Cardiac muscle cell (in vitro differentiated cells and primary cell): Measurements from ENCODE around the gene MCHR2. TPM values are rescaled to one million over a fixed set of nuclear protein-coding genes. Genes with fewer than 3 reads are reported as not detected.

Experiments
- DNase-seq, 2 donors: peaks; one replicate each; pipeline versions ENCODE4 v3.0.0 to v3.0.0-alpha.2; 2010 to 2017; ENCODE audit warnings: low read depth in 1 of 2, low spot score in 1 of 2
- H3K27ac ChIP-seq: fragments of 200-600 bp; sonication (generic); 2 replicates; pipeline ENCODE4 v1.5.1; 2016
- H3K27me3 ChIP-seq: fragments of 200-600 bp; sonication (generic); 2 replicates; pipeline ENCODE4 v1.6.0; 2016; ENCODE audit warnings: control low read depth
- H3K36me3 ChIP-seq: fragments of 200-600 bp; sonication (generic); 2 replicates; pipeline ENCODE4 v1.5.1; 2016; ENCODE audit warnings: control low read depth
- H3K4me1 ChIP-seq: fragments of 200-600 bp; sonication (generic); 2 replicates; pipeline ENCODE4 v1.8.1; 2017; ENCODE audit warnings: low read depth, mild to moderate bottlenecking, mixed run types
- H3K4me3 ChIP-seq: fragments of 200-600 bp; sonication (generic); 2 replicates; pipeline ENCODE4 v1.5.1; 2016; ENCODE audit warnings: mild to moderate bottlenecking
- H3K9me3 ChIP-seq: fragments of 200-600 bp; sonication (generic); 2 replicates; pipeline ENCODE4 v1.5.1; 2017; ENCODE audit warnings: low read depth, mild to moderate bottlenecking, control low read depth
- CTCF ChIP-seq: IDR thresholded peaks from 2 replicates; pipeline ENCODE4 v1.5.1; 2012; ENCODE audit warnings: low read depth, mild to moderate bottlenecking, low read length
- polyA plus RNA-seq: library from polyadenylated mRNA; unstranded; fragments of >200 nt; fragmentation: Nextera tagmentation; extraction: Ambion mirVana; gene quantifications from 2 replicates; pipeline ENCODE4 v1.2.1, GENCODE V29; 2016
- total RNA-seq: library from RNA; depleted of rRNA; stranded (reverse); fragments of >200 nt; gene quantifications from 2 replicates; pipeline ENCODE4 v1.2.3, GENCODE V29; 2016

Gene MCHR2
- total and polyA plus RNA-seq, 2 experiments from 2014 or later = not detected

GRCh38 chr6:99901596-99902384, 92.2 kb downstream of the MCHR2 start:
- Histone ChIP-seq H3K4me1 (no peaks in the 10 kb centered on the region), H3K9me3 (no peaks in the 10 kb centered on the region), H3K27ac (no peak overlapping the region), H3K4me3 (no peak overlapping the region), H3K27me3 (peaks cover 2% of the 10 kb centered on the region), H3K36me3 (no peaks in the 10 kb centered on the region)
- no peak for TF ChIP-seq CTCF
- DNase-seq = no peak

- Histone ChIP-seq H3K27me3 (no peaks in the 10 kb centered on the region), H3K4me1 (no peaks in the 10 kb centered on the region), H3K9me3 (no peaks in the 10 kb centered on the region), H3K4me3 (no peak overlapping the region), H3K36me3 (no peaks in the 10 kb centered on the region), H3K27ac (no peak overlapping the region)
- DNase-seq = no peak
- TF ChIP-seq CTCF = no peak
Observed at GRCh38 chr6:99894815-99895214, 99.2 kb downstream of the MCHR2 start.

- no peaks in the 10 kb centered on the region for H3K36me3 ChIP-seq
- DNase-seq = no peak
- H3K27me3 ChIP-seq = no peaks in the 10 kb centered on the region
- no peaks in the 10 kb centered on the region for H3K4me1 ChIP-seq
- no peak overlapping the region for H3K27ac ChIP-seq
- no peak overlapping the region for H3K4me3 ChIP-seq
- no peak for TF ChIP-seq CTCF
- no peaks in the 10 kb centered on the region for H3K9me3 ChIP-seq
Observed at GRCh38 chr6:99887066-99887465, 107.0 kb downstream of the MCHR2 start.

- no peaks in the 10 kb centered on the region for H3K27me3 ChIP-seq
- no peaks in the 10 kb centered on the region for H3K4me1 ChIP-seq
- DNase-seq = no peak
- H3K9me3 ChIP-seq = no peaks in the 10 kb centered on the region
- no peak overlapping the region for H3K27ac ChIP-seq
- H3K36me3 ChIP-seq = no peaks in the 10 kb centered on the region
- TF ChIP-seq CTCF = no peak
- no peak overlapping the region for H3K4me3 ChIP-seq
Observed at GRCh38 chr6:99885051-99885450, 109.0 kb downstream of the MCHR2 start.

- Histone ChIP-seq H3K4me1 (no peaks in the 10 kb centered on the region), H3K4me3 (no peak overlapping the region), H3K36me3 (no peaks in the 10 kb centered on the region), H3K27ac (no peak overlapping the region), H3K9me3 (no peaks in the 10 kb centered on the region), H3K27me3 (no peaks in the 10 kb centered on the region)
- no peak for TF ChIP-seq CTCF
- DNase-seq = no peak
Observed at GRCh38 chr6:99882128-99882702, 111.8 kb downstream of the MCHR2 start.
